Lower leg skin (tissue), 3 donors: ENCODE data around the gene SPAG5.

Experiments
- CTCF ChIP-seq, 3 donors: fragments of 450-650 bp; IDR thresholded peaks; one replicate each; pipeline ENCODE4 v1.5.1; 2016; ENCODE audit warnings: antibody characterized with exemption in 3 of 3, mild to moderate bottlenecking in 3 of 3, moderate library complexity in 2 of 3
- POLR2A ChIP-seq, 2 donors: fragments of 450-650 bp; IDR thresholded peaks; one replicate each; pipeline ENCODE4 v1.6.1; 2016 to 2017; ENCODE audit warnings: antibody characterized with exemption in 2 of 2, mild to moderate bottlenecking in 1 of 2, moderate library complexity in 1 of 2

GRCh38 chr17:28646039-28646754 is 47.4 kb upstream of the SPAG5 start:
- TF ChIP-seq CTCF (IDR thresholded peaks at IDR 0.05) (no peak), POLR2A (IDR thresholded peaks at IDR 0.05) (no peak)
